ENCODE measurements around the gene SYT17. TPM values are rescaled to one million over a fixed set of nuclear protein-coding genes. Genes with fewer than 3 reads are reported as not detected.

Gene SYT17
- not detected for total RNA-seq

GRCh38 chr16:19167710-19168370 is at the start of gene SYT17:
Gene SYT17 (plus strand): TSS chr16:19168240. CDS start chr16:19168647, 407 bp downstream.

GRCh38 chr16:19285431-19285830 is 117.4 kb downstream of the SYT17 start, which contains the start of gene CLEC19A:
Gene CLEC19A (plus strand): TSS chr16:19285731. CDS start chr16:19285852, 121 bp downstream.

Other genes starting within 250 kb of the SYT17 start
- gene SMG1, start 241.8 kb upstream of the SYT17 start, total RNA-seq, result 100 to 1,000 TPM; 116 to 126 TPM
- gene TMC7, start 184.3 kb upstream of the SYT17 start, total RNA-seq, result not detected
- gene COQ7, start 100.6 kb upstream of the SYT17 start, total RNA-seq, result 10 to 100 TPM; 13.6 to 14.4 TPM
- gene ITPRIPL2, start 54.3 kb upstream of the SYT17 start, total RNA-seq, result under 1 TPM; 0.65 to 0.66 TPM
- gene CLEC19A, start 117.5 kb downstream of the SYT17 start, total RNA-seq, result not detected
- gene TMC5, start 249.6 kb downstream of the SYT17 start, total RNA-seq, result under 1 TPM; 0.20 to 0.31 TPM

Data from activated naive CD4-positive, alpha-beta T cell treated with anti-CD3 and anti-CD28 coated beads, Interleukin-2, amount 10 ng/mL, durations not matched to agents 5 hours and 36 hours (primary cell).